Trophoblast cell (in vitro differentiated cells and primary cell): ENCODE results near the gene ANO5.

Source experiments
- DNase-seq, 2 donors: peaks; one replicate each; pipeline ENCODE4 v3.0.0-alpha.2; 2016
- H2AFZ ChIP-seq: 2 replicates; pipeline ENCODE4 v1.6.1; 2013; ENCODE audit warnings: low read length, moderate library complexity, mild to moderate bottlenecking; ENCODE audit not compliant: insufficient read depth, poor library complexity
- H2AK5ac ChIP-seq: 2 replicates; pipeline ENCODE4 v1.6.1; 2013; ENCODE audit warnings: mild to moderate bottlenecking, low read length
- H2BK120ac ChIP-seq: 2 replicates; pipeline ENCODE4 v1.6.1; 2013; ENCODE audit warnings: low read length, mild to moderate bottlenecking, moderate library complexity; ENCODE audit not compliant: insufficient read depth, poor library complexity
- H2BK12ac ChIP-seq: 2 replicates; pipeline ENCODE4 v1.6.1; 2013; ENCODE audit warnings: mild to moderate bottlenecking, low read length, moderate library complexity
- H2BK5ac ChIP-seq: 2 replicates; pipeline ENCODE4 v1.6.1; 2013; ENCODE audit warnings: low read length, low read depth, moderate library complexity, mild to moderate bottlenecking; ENCODE audit not compliant: poor library complexity
- H3K14ac ChIP-seq: 2 replicates; pipeline ENCODE4 v1.6.1; 2013; ENCODE audit warnings: mild to moderate bottlenecking, low read length
- H3K18ac ChIP-seq: 2 replicates; pipeline ENCODE4 v1.6.1; 2013; ENCODE audit warnings: mild to moderate bottlenecking, low read length
- H3K23ac ChIP-seq: 2 replicates; pipeline ENCODE4 v1.6.1; 2013; ENCODE audit warnings: low read length
- H3K27ac ChIP-seq: 2 replicates; pipeline ENCODE4 v1.5.1; 2013; ENCODE audit warnings: low read depth, mild to moderate bottlenecking, inconsistent platforms, low read length, moderate library complexity
- H3K27me3 ChIP-seq: 2 replicates; pipeline ENCODE4 v1.6.1; 2013; ENCODE audit warnings: inconsistent platforms, mild to moderate bottlenecking, low read length, moderate library complexity; ENCODE audit not compliant: insufficient read depth
- H3K36me3 ChIP-seq, 2 experiments: 1 replicate in 1 of 2; 2 replicates in 1 of 2; pipeline ENCODE4 v1.6.1; 2013; ENCODE audit warnings: low read length in 2 of 2, mild to moderate bottlenecking in 2 of 2, moderate library complexity in 1 of 2; ENCODE audit not compliant: insufficient read depth in 2 of 2, control insufficient read depth in 1 of 2
- H3K4ac ChIP-seq: 2 replicates; pipeline ENCODE4 v1.6.1; 2013; ENCODE audit warnings: low read depth, mild to moderate bottlenecking, low read length, moderate library complexity
- H3K4me1 ChIP-seq, 2 experiments: 1 replicate in 1 of 2; 2 replicates in 1 of 2; pipeline ENCODE4 v1.6.1; 2013; ENCODE audit warnings: low read length in 2 of 2, mild to moderate bottlenecking in 2 of 2, moderate library complexity in 1 of 2; ENCODE audit not compliant: insufficient read depth in 2 of 2, control insufficient read depth in 1 of 2
- H3K4me2 ChIP-seq: 2 replicates; pipeline ENCODE4 v1.6.1; 2013; ENCODE audit warnings: inconsistent platforms, mild to moderate bottlenecking, low read length, moderate library complexity
- H3K4me3 ChIP-seq: 2 replicates; pipeline ENCODE4 v1.5.1; 2013; ENCODE audit warnings: mild to moderate bottlenecking, low read depth, low read length, inconsistent platforms
- H3K79me1 ChIP-seq: one replicate; pipeline ENCODE4 v1.6.1; 2013; ENCODE audit warnings: low read length
- H3K79me2 ChIP-seq: 2 replicates; pipeline ENCODE4 v1.6.1; 2013; ENCODE audit warnings: low read length, mild to moderate bottlenecking; ENCODE audit not compliant: control insufficient read depth, insufficient read depth, poor library complexity
- H3K9ac ChIP-seq: 2 replicates; pipeline ENCODE4 v1.6.1; 2013; ENCODE audit warnings: mild to moderate bottlenecking, low read length
- H3K9me3 ChIP-seq: 2 replicates; pipeline ENCODE4 v1.6.1; 2013; ENCODE audit warnings: low read depth, mild to moderate bottlenecking, control low read depth, inconsistent platforms, low read length; ENCODE audit not compliant: insufficient read depth
- H4K12ac ChIP-seq: 2 replicates; pipeline ENCODE4 v1.6.1; 2013; ENCODE audit warnings: low read depth, mild to moderate bottlenecking, low read length, moderate library complexity
- H4K8ac ChIP-seq: 2 replicates; pipeline ENCODE4 v1.6.1; 2013; ENCODE audit warnings: low read depth, mild to moderate bottlenecking, low read length, moderate library complexity
- H4K91ac ChIP-seq: one replicate; pipeline ENCODE4 v1.6.1; 2013; ENCODE audit warnings: low read depth, mild to moderate bottlenecking, low read length, moderate library complexity
- WGBS: extraction: QIAGEN DNeasy Blood & Tissue Kit; methylation state at CpG from one replicate; pipeline ENCODE4 v1.1.7; 2013; ENCODE audit warnings: missing lambda C conversion rate; ENCODE audit not compliant: insufficient read length, insufficient coverage; ENCODE audit errors: extremely low coverage; 5-methylcytosine and 5-hydroxymethylcytosine counted together

Gene ANO5

DNA sequence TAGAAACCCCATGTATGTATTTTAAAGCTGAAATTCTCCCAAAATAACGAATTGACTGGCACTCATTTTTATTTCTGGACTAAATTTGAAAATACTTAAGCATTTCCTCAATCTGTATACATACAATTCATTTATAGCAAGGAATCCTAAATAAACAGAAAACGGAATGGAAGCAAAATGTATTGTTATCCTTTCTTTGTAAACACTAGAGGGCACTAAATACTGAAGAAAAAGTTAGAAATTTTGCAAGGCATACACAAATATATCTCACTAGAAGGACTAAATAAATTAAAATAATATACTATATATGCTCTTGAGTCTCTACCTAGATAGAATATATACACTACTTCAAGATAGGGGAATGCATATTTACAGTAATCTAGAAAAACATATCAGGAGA, 23.1 kb upstream of the ANO5 start:
- Histone ChIP-seq H4K12ac (no peak overlapping the region), H3K27me3 (no peaks in the 10 kb centered on the region), H3K4me3 (no peak overlapping the region), H3K36me3 (no peaks in the 10 kb centered on the region), H3K27ac (no peak overlapping the region), H2BK120ac (no peak overlapping the region), H3K4ac (no peak overlapping the region), H3K9ac (no peak overlapping the region), H2AFZ (no peak overlapping the region), H2AK5ac (no peak overlapping the region), H3K23ac (no peak overlapping the region), H4K91ac (no peak overlapping the region), H2BK5ac (no peak overlapping the region), H3K14ac (no peak overlapping the region), H4K8ac (no peak overlapping the region), H2BK12ac (no peak overlapping the region), H3K18ac (no peak overlapping the region), H3K9me3 (no peaks in the 10 kb centered on the region), H3K4me2 (no peak overlapping the region), H3K4me1 (no peaks in the 10 kb centered on the region), H3K79me2 (no peaks in the 10 kb centered on the region), H3K79me1 (no peaks in the 10 kb centered on the region)
- no CpG with 5 or more reads among the region's 2 CpGs for WGBS
- peak in 1 of 2 donors; percentile 19 for DNase-seq

DNA sequence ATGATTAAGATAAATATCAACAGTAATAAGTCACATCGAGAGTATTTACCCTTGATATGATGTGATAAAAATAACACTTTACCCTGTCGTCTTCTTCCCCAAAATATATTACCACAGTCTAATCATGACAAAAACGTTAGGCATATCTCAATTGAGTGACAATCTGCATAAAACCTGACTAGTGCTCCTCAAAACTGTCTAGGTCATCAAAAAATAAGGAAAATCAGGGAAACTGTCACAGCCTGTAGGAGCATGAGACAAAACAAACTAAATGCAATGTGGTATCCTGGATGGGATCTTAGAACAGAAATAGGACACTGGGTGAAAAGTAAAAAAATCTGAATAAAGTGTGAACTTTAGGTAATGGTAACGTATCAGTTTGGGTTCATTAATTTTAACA, 19.4 kb upstream of the ANO5 start:
- Histone ChIP-seq H3K79me2 (no peaks in the 10 kb centered on the region), H3K27me3 (no peaks in the 10 kb centered on the region), H3K9ac (no peak overlapping the region), H3K23ac (no peak overlapping the region), H3K14ac (no peak overlapping the region), H2BK12ac (no peak overlapping the region), H3K4me1 (no peaks in the 10 kb centered on the region), H2BK5ac (no peak overlapping the region), H2AK5ac (no peak overlapping the region), H4K12ac (no peak overlapping the region), H3K4me2 (no peak overlapping the region), H3K79me1 (no peaks in the 10 kb centered on the region), H3K27ac (no peak overlapping the region), H4K91ac (no peak overlapping the region), H4K8ac (no peak overlapping the region), H2AFZ (no peak overlapping the region), H3K36me3 (no peaks in the 10 kb centered on the region), H3K9me3 (no peaks in the 10 kb centered on the region), H3K18ac (no peak overlapping the region), H3K4me3 (no peak overlapping the region), H3K4ac (no peak overlapping the region), H2BK120ac (no peak overlapping the region)
- DNase-seq, result no peak
- WGBS, result no CpG with 5 or more reads among the region's 4 CpGs

GRCh38 chr11:22177186-22177585, 15.7 kb upstream of the ANO5 start:
- H3K9me3 ChIP-seq, result no peaks in the 10 kb centered on the region
- no CpG with 5 or more reads among the region's 4 CpGs for WGBS
- no peak overlapping the region for H2BK5ac ChIP-seq
- no peak overlapping the region for H2AK5ac ChIP-seq
- no peak overlapping the region for H2BK12ac ChIP-seq
- no peak overlapping the region for H3K4me2 ChIP-seq
- no peaks in the 10 kb centered on the region for H3K27me3 ChIP-seq
- H3K9ac ChIP-seq, result no peak overlapping the region
- no peak overlapping the region for H4K12ac ChIP-seq
- no peak overlapping the region for H3K18ac ChIP-seq
- H3K14ac ChIP-seq, result no peak overlapping the region
- no peak overlapping the region for H3K4me3 ChIP-seq
- no peaks in the 10 kb centered on the region for H3K79me1 ChIP-seq
- H2BK120ac ChIP-seq, result no peak overlapping the region
- no peaks in the 10 kb centered on the region for H3K36me3 ChIP-seq
- no peaks in the 10 kb centered on the region for H3K4me1 ChIP-seq
- H3K4ac ChIP-seq, result no peak overlapping the region
- no peak overlapping the region for H3K23ac ChIP-seq
- no peak for DNase-seq
- no peak overlapping the region for H2AFZ ChIP-seq
- H4K91ac ChIP-seq, result no peak overlapping the region
- H4K8ac ChIP-seq, result no peak overlapping the region
- no peaks in the 10 kb centered on the region for H3K79me2 ChIP-seq
- H3K27ac ChIP-seq, result no peak overlapping the region

DNA sequence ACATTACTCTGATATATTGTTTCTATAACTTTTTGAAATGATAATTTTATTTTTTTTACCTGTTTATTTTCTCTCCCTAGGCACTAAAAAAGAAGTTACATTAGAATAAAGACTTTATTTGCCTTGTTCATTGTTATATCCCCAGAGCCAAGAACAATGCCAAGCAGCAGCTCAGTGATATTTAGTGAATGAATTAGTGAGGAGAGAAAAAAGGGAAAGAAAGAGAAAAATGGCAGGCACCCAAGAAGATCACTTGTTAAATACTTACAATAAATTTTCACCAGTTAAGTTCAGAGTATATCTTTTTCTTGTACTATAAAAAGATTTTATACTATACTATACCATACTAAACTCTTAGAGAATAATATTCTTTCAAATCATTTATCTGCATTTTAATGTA, 13.3 kb upstream of the ANO5 start:
- Histone ChIP-seq H3K4me2 (no peak overlapping the region), H3K4me1 (no peaks in the 10 kb centered on the region), H4K12ac (no peak overlapping the region), H3K79me2 (no peaks in the 10 kb centered on the region), H3K9me3 (no peaks in the 10 kb centered on the region), H3K79me1 (no peaks in the 10 kb centered on the region), H3K14ac (no peak overlapping the region), H3K4me3 (no peak overlapping the region), H3K27me3 (no peaks in the 10 kb centered on the region), H2BK5ac (no peak overlapping the region), H3K9ac (no peak overlapping the region), H2AK5ac (no peak overlapping the region), H3K36me3 (no peaks in the 10 kb centered on the region), H2BK12ac (no peak overlapping the region), H2AFZ (no peak overlapping the region), H3K18ac (no peak overlapping the region), H4K8ac (no peak overlapping the region), H2BK120ac (no peak overlapping the region), H4K91ac (no peak overlapping the region), H3K27ac (no peak overlapping the region), H3K23ac (no peak overlapping the region), H3K4ac (no peak overlapping the region)
- DNase-seq, result no peak

DNA sequence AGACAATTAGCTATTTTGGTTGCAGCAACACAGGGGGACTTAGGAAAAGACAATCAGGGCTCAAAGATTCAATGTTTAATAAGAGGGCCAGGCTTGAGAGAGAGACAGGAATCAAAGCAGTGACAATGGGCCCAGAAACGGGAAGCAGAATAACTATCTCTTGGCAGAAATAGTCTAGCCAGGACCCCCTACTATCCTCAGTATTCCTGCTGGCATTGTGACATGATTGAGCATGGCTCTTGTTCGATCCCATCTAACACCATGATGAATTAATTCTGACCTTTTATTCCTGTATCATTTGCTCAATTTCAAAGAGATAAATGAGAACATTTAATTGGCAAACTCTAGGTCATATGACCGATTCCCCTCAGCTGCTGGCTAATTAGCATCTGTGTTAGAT, 12.8 kb upstream of the ANO5 start:
- no peaks in the 10 kb centered on the region for H3K27me3 ChIP-seq
- no peak for DNase-seq
- no peak overlapping the region for H4K8ac ChIP-seq
- no peaks in the 10 kb centered on the region for H3K36me3 ChIP-seq
- H3K9me3 ChIP-seq, result no peaks in the 10 kb centered on the region
- H2BK120ac ChIP-seq, result no peak overlapping the region
- H3K4me2 ChIP-seq, result no peak overlapping the region
- H3K14ac ChIP-seq, result no peak overlapping the region
- no peak overlapping the region for H4K91ac ChIP-seq
- no peaks in the 10 kb centered on the region for H3K4me1 ChIP-seq
- no peak overlapping the region for H3K4ac ChIP-seq
- no CpG with 5 or more reads among the region's 3 CpGs for WGBS
- H2BK12ac ChIP-seq, result no peak overlapping the region
- H3K79me1 ChIP-seq, result no peaks in the 10 kb centered on the region
- no peak overlapping the region for H2AK5ac ChIP-seq
- no peak overlapping the region for H2AFZ ChIP-seq
- H3K18ac ChIP-seq, result no peak overlapping the region
- no peaks in the 10 kb centered on the region for H3K79me2 ChIP-seq
- H2BK5ac ChIP-seq, result no peak overlapping the region
- no peak overlapping the region for H3K23ac ChIP-seq
- no peak overlapping the region for H3K27ac ChIP-seq
- H3K4me3 ChIP-seq, result no peak overlapping the region
- no peak overlapping the region for H3K9ac ChIP-seq
- H4K12ac ChIP-seq, result no peak overlapping the region
